CD4-positive, alpha-beta T cell treated with Interleukin-6 for 4 hours (primary cell): Measurements from ENCODE around the gene CLASP1.
"Not testable (repeated sequence)": the region's sequence is repeated elsewhere in the genome, so short reads cannot be mapped to it uniquely, and the experiment has no call there.

Experiments used
- DNase-seq: peaks from one replicate; pipeline ENCODE4 v3.0.0-alpha.2; 2020; ENCODE audit warnings: mixed read lengths

CLASP1 gene

GRCh38 chr2:121575800-121576199 is 73.5 kb downstream of the CLASP1 start:
- no peak for DNase-seq

DNA sequence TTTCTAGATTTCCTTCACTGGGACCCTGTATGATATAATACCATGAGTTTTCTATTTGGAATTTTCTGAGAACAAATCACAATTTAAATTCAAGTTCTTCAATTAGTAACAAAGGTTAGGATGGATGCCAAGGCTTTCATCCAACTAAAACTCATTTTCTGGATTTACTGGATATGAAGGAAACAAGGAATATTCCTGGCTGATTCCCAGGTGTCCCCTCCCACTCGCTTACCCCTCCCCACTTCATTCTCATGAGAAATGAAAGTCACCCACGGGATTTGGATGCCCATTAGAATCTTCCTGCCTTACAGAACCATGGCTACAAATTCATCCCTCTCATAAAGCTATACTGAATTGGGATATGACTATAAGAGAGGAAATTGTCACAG is 78.6 kb downstream of the CLASP1 start:
- DNase-seq: no peak

- no peak for DNase-seq
Observed at GRCh38 chr2:121570036-121570666, 79.1 kb downstream of the CLASP1 start.

- DNase-seq: no peak
Observed at GRCh38 chr2:121567957-121568409, 81.3 kb downstream of the CLASP1 start.

- no peak for DNase-seq
Observed at GRCh38 chr2:121567452-121567851, 81.8 kb downstream of the CLASP1 start.

- DNase-seq: no peak
Observed at GRCh38 chr2:121565389-121566250, 83.6 kb downstream of the CLASP1 start.

GRCh38 chr2:121564905-121565304 is 84.4 kb downstream of the CLASP1 start:
- DNase-seq: no peak

DNA sequence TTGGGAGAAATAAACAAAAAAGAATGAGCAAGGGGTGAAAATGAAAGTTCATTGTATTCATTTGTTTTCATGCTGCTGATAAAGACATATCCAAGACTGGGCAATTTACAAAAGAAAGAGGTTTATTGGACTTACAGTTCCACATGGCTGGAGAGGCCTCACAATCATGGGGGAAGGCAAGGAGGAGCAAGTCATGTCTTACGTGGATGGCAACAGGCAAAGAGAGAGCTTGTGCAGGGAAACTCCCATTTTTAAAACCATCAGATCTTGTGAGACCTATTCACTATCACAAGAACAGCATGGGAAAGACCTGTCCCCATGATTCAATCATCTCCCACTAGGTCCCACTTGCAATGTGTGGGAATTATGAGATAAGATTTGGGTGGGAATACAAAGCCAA is 85.5 kb downstream of the CLASP1 start:
- not testable (repeated sequence) for DNase-seq

GRCh38 chr2:121562269-121563176 is 86.7 kb downstream of the CLASP1 start:
- DNase-seq: no peak

DNA sequence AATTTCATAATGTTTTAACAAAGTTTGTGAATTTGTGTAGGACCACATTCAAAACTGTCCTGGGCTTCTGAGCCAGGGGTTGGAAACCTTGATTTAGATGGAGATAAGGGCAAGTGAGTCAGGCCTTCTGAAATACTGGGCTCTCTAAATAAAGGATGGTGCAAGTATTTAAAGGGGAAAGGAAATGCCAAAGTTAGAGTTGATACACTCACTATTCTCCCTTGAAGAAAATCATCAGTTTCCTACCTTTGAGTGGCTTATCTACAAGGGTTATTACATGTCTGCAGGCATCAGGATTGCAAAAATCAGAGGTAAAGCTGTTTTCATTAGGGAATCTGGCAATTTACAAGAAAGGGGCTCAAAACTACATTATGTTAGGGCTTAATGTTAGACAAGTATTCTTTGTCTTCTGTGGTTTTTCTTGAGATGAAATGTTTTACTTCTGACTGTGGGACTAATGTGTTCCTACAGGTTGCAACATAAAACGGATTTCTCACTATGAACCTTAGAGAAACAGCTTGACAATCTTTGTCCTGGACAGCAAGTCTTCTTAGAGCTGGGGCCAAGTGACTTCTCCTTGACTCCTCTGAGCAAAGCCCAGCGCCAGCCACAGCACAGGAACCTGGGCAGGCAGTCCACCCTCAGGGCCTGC is 87.5 kb downstream of the CLASP1 start:
- DNase-seq: no peak

- DNase-seq: no peak
Observed at GRCh38 chr2:121558329-121558728, 90.9 kb downstream of the CLASP1 start.

- DNase-seq: no peak
Observed at GRCh38 chr2:121555008-121555407, 94.3 kb downstream of the CLASP1 start.

GRCh38 chr2:121552477-121553180 is 96.6 kb downstream of the CLASP1 start:
- not testable (repeated sequence) for DNase-seq

DNA sequence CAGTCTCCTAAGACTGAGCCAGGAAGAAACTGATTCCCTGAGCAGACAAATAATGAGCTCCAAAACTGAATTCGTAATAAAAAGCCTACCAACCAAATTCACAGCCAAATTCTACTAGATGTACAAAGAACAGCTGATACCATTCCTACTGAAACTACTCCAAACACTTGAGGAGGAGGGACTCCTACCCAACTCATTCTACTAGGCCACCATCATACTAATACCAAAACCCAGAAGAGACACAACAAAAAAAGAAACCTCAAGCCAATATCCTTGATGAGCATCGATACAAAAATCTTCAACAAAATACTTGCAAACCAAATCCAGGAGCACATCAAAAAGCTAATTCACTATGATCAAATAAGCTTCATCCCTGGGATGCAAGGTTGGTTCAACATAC is 98.6 kb downstream of the CLASP1 start:
- DNase-seq: no peak

DNA sequence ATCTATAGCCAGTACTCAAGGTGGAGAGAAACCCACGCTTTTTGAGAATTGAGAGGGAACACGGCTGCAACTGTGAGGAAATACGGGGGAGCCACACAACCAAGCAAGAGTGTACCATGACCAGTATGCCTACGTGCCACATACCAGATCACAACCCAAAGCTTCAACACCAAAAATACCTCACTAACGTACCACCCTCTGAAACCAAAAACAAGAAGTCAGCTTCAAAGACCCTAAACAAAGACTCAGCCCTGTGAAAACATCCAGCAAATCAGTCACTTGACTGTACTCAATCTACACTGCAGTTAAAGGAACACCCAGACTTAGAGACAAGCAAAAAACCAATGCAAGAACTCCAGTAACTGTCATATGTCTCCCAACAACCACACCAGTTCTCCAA is 101.6 kb downstream of the CLASP1 start:
- no peak for DNase-seq

GRCh38 chr2:121545913-121546312 is 103.3 kb downstream of the CLASP1 start:
- no peak for DNase-seq

GRCh38 chr2:121545257-121545656 is 104.0 kb downstream of the CLASP1 start:
- DNase-seq: no peak

- no peak for DNase-seq
Observed at GRCh38 chr2:121541495-121541894, 107.8 kb downstream of the CLASP1 start.

- no peak for DNase-seq
Observed at GRCh38 chr2:121539750-121540469, 109.4 kb downstream of the CLASP1 start.

DNA sequence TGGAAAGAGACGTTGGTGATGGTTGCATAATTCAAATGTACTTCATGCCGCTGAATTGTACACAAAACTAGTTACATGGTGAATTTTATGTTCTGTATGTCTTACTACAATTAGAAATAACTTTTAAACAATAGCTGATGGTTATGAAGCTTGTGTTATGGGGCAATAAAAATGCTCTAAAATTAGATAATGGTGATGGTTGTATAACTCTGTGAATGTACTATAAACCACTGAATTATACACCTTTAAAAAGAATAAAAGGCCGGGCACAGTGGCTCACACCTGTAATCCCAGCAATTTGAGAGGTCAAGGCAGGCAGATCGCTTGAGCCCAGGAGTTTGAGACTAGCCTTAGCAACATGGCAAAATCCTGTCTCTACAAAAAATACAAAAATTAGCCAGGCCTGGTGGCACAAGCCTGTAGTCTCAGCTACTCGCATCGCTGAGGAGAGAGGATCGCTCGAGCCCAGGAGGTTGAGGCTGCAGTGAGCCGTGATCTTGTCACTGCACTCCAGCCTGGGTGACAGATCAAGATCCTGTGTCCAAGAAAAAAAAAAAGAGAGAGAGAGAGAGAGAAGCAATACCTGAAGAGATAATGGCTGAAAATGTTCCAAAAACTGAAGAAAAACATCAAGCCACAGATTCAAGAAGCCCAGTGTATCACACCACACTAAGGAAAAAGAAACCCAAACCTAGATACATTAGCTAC is 112.3 kb downstream of the CLASP1 start:
- DNase-seq: no peak

DNA sequence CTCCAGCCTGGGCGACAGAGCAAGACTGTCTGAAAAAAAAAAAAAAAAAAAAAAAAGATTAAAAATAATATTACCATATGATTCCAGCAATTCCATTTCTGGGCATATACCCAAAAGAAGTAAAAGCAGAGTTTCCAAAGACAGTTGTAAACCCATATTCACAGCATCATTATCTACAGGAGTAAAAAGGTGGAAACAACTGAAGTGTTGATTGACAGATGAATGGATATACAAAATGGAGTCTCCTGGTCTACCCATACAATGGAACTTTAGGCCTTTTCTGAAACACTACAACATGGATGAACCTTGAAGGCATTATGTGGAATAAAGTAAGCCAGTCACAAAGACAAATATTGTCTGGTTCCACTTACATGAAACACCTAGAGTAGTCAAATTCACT is 112.9 kb downstream of the CLASP1 start:
- no peak for DNase-seq
